Esophagus muscularis mucosa (tissue), 3 donors: ENCODE data around the gene PRKD1.

ENCODE experiments used
- CTCF ChIP-seq, 3 experiments: fragments of 200-600 bp in 2 of 3; fragments of 450-650 bp in 1 of 3; sonication (generic) in 2 of 3; IDR thresholded peaks; one replicate each; pipeline ENCODE4 v1.5.1; 2017 to 2019; ENCODE audit warnings: antibody characterized with exemption in 3 of 3, mild to moderate bottlenecking in 2 of 3, moderate library complexity in 1 of 3
- POLR2A ChIP-seq: fragments of 450-650 bp; IDR thresholded peaks from one replicate; pipeline ENCODE4 v1.6.1; 2017; ENCODE audit warnings: antibody characterized with exemption, moderate library complexity, mild to moderate bottlenecking, low read depth
- POLR2AphosphoS5 ChIP-seq, 2 donors: sonication (generic); formaldehyde crosslinking; IDR thresholded peaks; one replicate each; pipeline ENCODE4 v1.6.1; 2017; ENCODE audit warnings: antibody characterized with exemption in 2 of 2

GRCh38 chr14:29637411-29637810, 290.2 kb downstream of the PRKD1 start:
- TF ChIP-seq CTCF (IDR thresholded peaks at IDR 0.05) (no peak), POLR2A (no peak), POLR2AphosphoS5 (IDR thresholded peaks at IDR 0.05) (no peak)
